Measurements from ENCODE around the gene PCTP.

DNA sequence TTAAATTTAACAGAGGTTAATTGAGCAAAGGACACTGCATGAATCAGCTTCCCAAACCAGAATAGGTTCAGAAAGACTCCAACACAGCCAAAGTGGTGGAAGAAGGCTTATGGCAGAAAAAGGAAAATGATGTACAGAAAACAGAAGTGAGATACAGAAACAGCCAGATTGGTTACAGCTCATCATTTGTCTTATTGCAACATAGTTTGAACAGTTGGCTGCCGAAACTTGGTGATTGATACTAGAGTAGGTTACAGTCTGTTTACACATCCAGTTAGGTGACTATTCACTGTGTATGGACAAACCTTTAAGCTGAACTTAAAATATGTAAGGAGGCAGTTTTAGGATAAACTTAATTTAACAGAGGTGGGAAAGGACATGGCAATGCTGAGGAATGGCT, 46.5 kb upstream of the PCTP start:
- TF ChIP-seq POLR2A (IDR thresholded peaks at IDR 0.05), result no peak
- no peak for TF ChIP-seq CTCF (IDR thresholded peaks at IDR 0.05)
